Neural progenitor cell (in vitro differentiated cells): ENCODE data around the gene ADGRV1. TPM values are rescaled to one million over a fixed set of nuclear protein-coding genes. Genes with fewer than 3 reads are reported as not detected.

ENCODE experiments used
- DNase-seq: peaks from one replicate; pipeline ENCODE4 v3.0.0-alpha.2; 2016; ENCODE audit warnings: low spot score
- H2AFZ ChIP-seq: fragments of 200-600 bp; sonication (generic); replicated peaks from 2 replicates; pipeline ENCODE4 v1.6.1; 2016; ENCODE audit warnings: antibody characterized with exemption
- H3F3A ChIP-seq: fragments of 200-600 bp; sonication (generic); 2 replicates; pipeline ENCODE4 v1.6.1; 2016; ENCODE audit warnings: antibody characterized with exemption, low read depth
- H3K27ac ChIP-seq: fragments of 200-600 bp; sonication (generic); 2 replicates; pipeline ENCODE4 v1.5.1; 2016; ENCODE audit warnings: mild to moderate bottlenecking
- H3K27me3 ChIP-seq: fragments of 200-600 bp; sonication (generic); 2 replicates; pipeline ENCODE4 v1.6.1; 2016; ENCODE audit warnings: mild to moderate bottlenecking, moderate library complexity
- H3K36me3 ChIP-seq: fragments of 200-600 bp; sonication (generic); 2 replicates; pipeline ENCODE4 v1.5.1; 2016
- H3K4me1 ChIP-seq: fragments of 200-600 bp; sonication (generic); 2 replicates; pipeline ENCODE4 v1.6.1; 2016; ENCODE audit warnings: mixed run types
- H3K4me2 ChIP-seq: fragments of 200-600 bp; sonication (generic); 2 replicates; pipeline ENCODE4 v1.6.1; 2016
- H3K4me3 ChIP-seq: fragments of 200-600 bp; sonication (generic); 2 replicates; pipeline ENCODE4 v1.5.1; 2016
- H3K79me2 ChIP-seq: fragments of 200-600 bp; sonication (generic); 2 replicates; pipeline ENCODE4 v1.6.1; 2016; ENCODE audit warnings: low read depth
- H3K9ac ChIP-seq: fragments of 200-600 bp; sonication (generic); 2 replicates; pipeline ENCODE4 v1.6.1; 2016
- H3K9me3 ChIP-seq: fragments of 200-600 bp; sonication (generic); 2 replicates; pipeline ENCODE4 v1.5.1; 2016; ENCODE audit warnings: low read depth
- H4K20me1 ChIP-seq: fragments of 200-600 bp; sonication (generic); 2 replicates; pipeline ENCODE4 v1.6.1; 2016; ENCODE audit warnings: low read depth
- H3K27ac Mint-ChIP-seq: 3 replicates; pipeline ENCODE4 v1.8.0; 2021; ENCODE audit warnings: mixed read lengths
- H3K27me3 Mint-ChIP-seq: 2 replicates; pipeline ENCODE4 v1.8.0; 2022; ENCODE audit warnings: low read depth, mild to moderate bottlenecking, inconsistent platforms, moderate library complexity, mixed read lengths; ENCODE audit not compliant: insufficient read depth
- H3K36me3 Mint-ChIP-seq: 3 replicates; pipeline ENCODE4 v1.8.0; 2021; ENCODE audit warnings: mixed read lengths
- H3K4me1 Mint-ChIP-seq: 3 replicates; pipeline ENCODE4 v1.8.0; 2021; ENCODE audit warnings: mixed read lengths
- H3K4me3 Mint-ChIP-seq: 3 replicates; pipeline ENCODE4 v1.8.0; 2021; ENCODE audit warnings: mild to moderate bottlenecking, moderate library complexity, mixed read lengths
- H3K9me3 Mint-ChIP-seq: 3 replicates; pipeline ENCODE4 v1.8.0; 2020; ENCODE audit warnings: mixed read lengths
- EZH2 ChIP-seq: fragments of 200-600 bp; sonication (generic); IDR thresholded peaks from 2 replicates; pipeline ENCODE4 v1.6.1; 2017; ENCODE audit warnings: antibody characterized with exemption, mild to moderate bottlenecking, moderate library complexity
- EZH2phosphoT487 ChIP-seq: fragments of 200-600 bp; sonication (generic); IDR thresholded peaks from 2 replicates; pipeline ENCODE4 v1.6.1; 2017; ENCODE audit warnings: antibody characterized with exemption
- total RNA-seq: library from RNA; depleted of rRNA; stranded (reverse); fragments of >200 nt; gene quantifications from 2 replicates; pipeline ENCODE4 v1.2.3, GENCODE V29; 2015; ENCODE audit warnings: low replicate concordance
- TF ChIP-seq, protein P1 (sequence below): fragments of 200-600 bp; sonication (generic); IDR thresholded peaks from 2 replicates; pipeline ENCODE4 v1.5.1; 2017; ENCODE audit warnings: antibody characterized with exemption, mild to moderate bottlenecking

ADGRV1 gene
- total RNA-seq, 1 donor from 2014 or later, result 151 TPM

DNA sequence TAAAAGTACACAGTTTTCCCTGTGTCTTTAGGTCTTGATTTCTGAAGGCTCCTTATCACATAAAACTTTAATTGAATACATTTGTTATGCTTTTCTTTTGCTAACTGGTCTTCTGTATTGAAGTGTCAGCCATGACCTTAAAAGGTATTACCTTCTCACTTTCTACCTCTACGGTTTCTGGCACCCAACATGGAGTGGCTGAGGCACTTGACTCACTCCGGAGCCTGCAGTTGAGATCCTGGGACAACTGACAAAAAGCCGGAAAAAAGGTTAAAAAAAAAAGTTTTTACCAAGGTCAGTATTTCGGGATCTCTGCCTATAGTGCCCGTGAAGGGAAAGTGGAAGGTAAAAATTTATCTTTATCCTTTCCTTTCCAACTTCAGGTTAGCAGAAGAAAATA lies 627.5 kb downstream of the ADGRV1 start:
- Histone ChIP-seq H3K4me1 (no peaks in the 10 kb centered on the region), H3K4me2 (no peak overlapping the region), H3K9me3 (no peaks in the 10 kb centered on the region), H3K36me3 (no peaks in the 10 kb centered on the region), H3F3A (no peaks in the 10 kb centered on the region), H3K9ac (no peak overlapping the region), H3K4me3 (no peak overlapping the region), H3K79me2 (no peaks in the 10 kb centered on the region), H2AFZ (no peak overlapping the region), H4K20me1 (no peaks in the 10 kb centered on the region), H3K27ac (no peak overlapping the region), H3K27me3 (no peaks in the 10 kb centered on the region)
- H3K9me3 Mint-ChIP-seq, result no peaks in the 10 kb centered on the region
- TF ChIP-seq EZH2 (no peak), EZH2phosphoT487 (no peak)
- TF ChIP-seq, protein P1, sequence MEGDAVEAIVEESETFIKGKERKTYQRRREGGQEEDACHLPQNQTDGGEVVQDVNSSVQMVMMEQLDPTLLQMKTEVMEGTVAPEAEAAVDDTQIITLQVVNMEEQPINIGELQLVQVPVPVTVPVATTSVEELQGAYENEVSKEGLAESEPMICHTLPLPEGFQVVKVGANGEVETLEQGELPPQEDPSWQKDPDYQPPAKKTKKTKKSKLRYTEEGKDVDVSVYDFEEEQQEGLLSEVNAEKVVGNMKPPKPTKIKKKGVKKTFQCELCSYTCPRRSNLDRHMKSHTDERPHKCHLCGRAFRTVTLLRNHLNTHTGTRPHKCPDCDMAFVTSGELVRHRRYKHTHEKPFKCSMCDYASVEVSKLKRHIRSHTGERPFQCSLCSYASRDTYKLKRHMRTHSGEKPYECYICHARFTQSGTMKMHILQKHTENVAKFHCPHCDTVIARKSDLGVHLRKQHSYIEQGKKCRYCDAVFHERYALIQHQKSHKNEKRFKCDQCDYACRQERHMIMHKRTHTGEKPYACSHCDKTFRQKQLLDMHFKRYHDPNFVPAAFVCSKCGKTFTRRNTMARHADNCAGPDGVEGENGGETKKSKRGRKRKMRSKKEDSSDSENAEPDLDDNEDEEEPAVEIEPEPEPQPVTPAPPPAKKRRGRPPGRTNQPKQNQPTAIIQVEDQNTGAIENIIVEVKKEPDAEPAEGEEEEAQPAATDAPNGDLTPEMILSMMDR, result no peak
- DNase-seq, result no peak
- no peak overlapping the region for H3K4me3 Mint-ChIP-seq
- H3K4me1 Mint-ChIP-seq, result peaks cover 19% of the 10 kb centered on the region
- H3K36me3 Mint-ChIP-seq, result no peaks in the 10 kb centered on the region
- no peaks in the 10 kb centered on the region for H3K27me3 Mint-ChIP-seq
- no peak overlapping the region for H3K27ac Mint-ChIP-seq

DNA sequence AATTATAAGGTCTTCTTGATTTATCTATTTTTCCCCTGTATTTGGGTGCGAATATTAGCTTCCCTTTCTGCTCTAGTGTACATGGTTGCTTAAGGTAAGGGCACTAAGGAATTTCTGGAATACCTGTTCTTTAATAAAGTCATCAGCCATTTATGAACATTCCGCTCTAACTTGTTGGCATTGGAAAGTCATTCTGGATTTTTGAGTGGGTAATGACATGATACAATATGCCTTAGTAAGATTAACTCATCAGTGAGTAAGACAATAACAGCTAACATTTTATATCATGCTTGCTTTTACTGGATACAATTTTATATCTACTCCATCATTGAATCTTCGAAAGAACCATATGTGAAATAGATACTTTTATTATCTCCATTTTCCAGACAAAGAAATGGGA lies 628.4 kb downstream of the ADGRV1 start:
- H3K4me2 ChIP-seq, result no peak overlapping the region
- DNase-seq, result no peak
- Mint-ChIP-seq H3K4me1 (peaks cover 19% of the 10 kb centered on the region), H3K9me3 (no peaks in the 10 kb centered on the region), H3K27me3 (no peaks in the 10 kb centered on the region), H3K27ac (no peak overlapping the region), H3K4me3 (no peak overlapping the region), H3K36me3 (no peaks in the 10 kb centered on the region)
- no peak overlapping the region for H2AFZ ChIP-seq
- no peaks in the 10 kb centered on the region for H4K20me1 ChIP-seq
- no peak overlapping the region for H3K9ac ChIP-seq
- TF ChIP-seq, protein P1, result no peak
- no peak for TF ChIP-seq EZH2
- no peak for TF ChIP-seq EZH2phosphoT487
- no peaks in the 10 kb centered on the region for H3K9me3 ChIP-seq
- H3F3A ChIP-seq, result no peaks in the 10 kb centered on the region
- H3K4me3 ChIP-seq, result no peak overlapping the region
- H3K27ac ChIP-seq, result no peak overlapping the region
- H3K27me3 ChIP-seq, result no peaks in the 10 kb centered on the region
- H3K36me3 ChIP-seq, result no peaks in the 10 kb centered on the region
- H3K4me1 ChIP-seq, result no peaks in the 10 kb centered on the region
- H3K79me2 ChIP-seq, result no peaks in the 10 kb centered on the region

DNA sequence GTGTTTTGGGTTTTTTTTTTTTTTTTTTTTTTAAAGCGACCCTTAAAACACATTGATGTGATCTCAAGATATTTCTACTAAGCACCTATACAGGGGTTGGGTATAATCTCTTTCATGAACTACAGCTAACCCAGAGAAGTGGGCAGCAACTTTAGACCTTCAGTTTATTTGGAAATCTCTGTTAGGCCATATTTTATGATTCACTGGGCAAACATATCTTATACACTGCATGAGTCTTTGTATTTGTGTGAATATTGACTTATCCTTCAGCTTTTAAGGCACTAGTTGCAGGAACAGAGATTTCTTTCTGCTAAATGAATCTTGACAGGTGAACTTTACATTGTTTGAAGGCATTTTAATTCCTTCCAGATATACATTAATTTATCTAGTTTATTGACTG lies 630.2 kb downstream of the ADGRV1 start:
- no peaks in the 10 kb centered on the region for H3K4me1 ChIP-seq
- H3K4me2 ChIP-seq, result no peak overlapping the region
- no peaks in the 10 kb centered on the region for H3K27me3 ChIP-seq
- no peaks in the 10 kb centered on the region for H3K79me2 ChIP-seq
- H2AFZ ChIP-seq, result no peak overlapping the region
- H3K27ac ChIP-seq, result no peak overlapping the region
- H4K20me1 ChIP-seq, result no peaks in the 10 kb centered on the region
- peaks cover 19% of the 10 kb centered on the region for H3K4me1 Mint-ChIP-seq
- H3K9me3 ChIP-seq, result no peaks in the 10 kb centered on the region
- no peaks in the 10 kb centered on the region for H3K27me3 Mint-ChIP-seq
- no peak overlapping the region for H3K4me3 ChIP-seq
- H3K9me3 Mint-ChIP-seq, result no peaks in the 10 kb centered on the region
- H3K9ac ChIP-seq, result no peak overlapping the region
- no peak overlapping the region for H3K4me3 Mint-ChIP-seq
- no peaks in the 10 kb centered on the region for H3K36me3 ChIP-seq
- H3K36me3 Mint-ChIP-seq, result no peaks in the 10 kb centered on the region
- no peaks in the 10 kb centered on the region for H3F3A ChIP-seq
- TF ChIP-seq EZH2, result no peak
- TF ChIP-seq, protein P1, result no peak
- TF ChIP-seq EZH2phosphoT487, result no peak
- H3K27ac Mint-ChIP-seq, result no peak overlapping the region
- DNase-seq, result no peak
